Measurements from ENCODE around the gene STK25. TPM values are rescaled to one million over a fixed set of nuclear protein-coding genes. Genes with fewer than 3 reads are reported as not detected.

Gene STK25
- total RNA-seq, 2 donors from 2014 or later = 86.7 to 87.8 TPM

DNA sequence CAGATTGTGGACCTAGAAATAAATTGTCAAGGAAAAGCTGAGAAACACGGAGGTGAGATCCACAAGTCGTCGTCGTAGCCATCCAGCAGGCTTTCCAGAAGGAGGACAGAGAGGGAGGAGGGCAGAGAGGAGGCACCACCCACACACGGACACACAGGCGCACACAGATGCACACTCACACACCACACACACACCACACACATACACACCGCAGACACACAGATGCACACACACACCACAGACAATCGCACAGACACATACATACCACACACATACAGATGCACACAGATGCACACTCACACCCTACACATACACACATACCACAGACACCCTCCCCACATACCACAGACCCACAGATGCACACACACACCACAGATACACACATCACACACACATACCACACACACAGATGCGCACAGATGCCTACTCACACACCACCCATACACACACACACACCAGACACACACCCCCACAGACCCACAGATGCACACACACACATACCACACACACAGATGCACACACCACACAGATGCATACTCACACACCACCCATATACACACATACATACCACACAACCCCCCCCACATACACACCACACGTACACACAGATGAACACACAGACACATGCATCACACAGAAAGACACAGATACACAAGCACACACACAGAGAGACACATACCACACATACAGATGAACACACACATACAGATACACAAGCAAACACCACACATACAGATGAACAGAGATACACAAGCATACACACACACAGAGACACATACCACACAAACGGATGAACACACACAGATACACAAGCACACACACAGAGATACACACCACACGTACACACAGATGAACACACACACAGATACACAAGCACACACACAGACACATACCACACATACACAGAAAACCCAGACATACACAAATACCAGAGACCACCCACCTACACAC lies 37.4 kb upstream of the STK25 start:
- no peaks in the 10 kb centered on the region for H3K9me3 Mint-ChIP-seq
- H3K36me3 Mint-ChIP-seq (ENCODE audit: low read depth) = no peaks in the 10 kb centered on the region
- H3K4me1 Mint-ChIP-seq = no peaks in the 10 kb centered on the region
- no peak overlapping the region for H3K4me3 Mint-ChIP-seq
- H3K27ac Mint-ChIP-seq = no peak overlapping the region
- peaks cover 9% of the 10 kb centered on the region for H3K27me3 Mint-ChIP-seq
- ATAC-seq (replicated peaks) = no peak

- no peak overlapping the region for H3K4me3 Mint-ChIP-seq
- H3K27ac Mint-ChIP-seq = no peak overlapping the region
- H3K27me3 Mint-ChIP-seq = peaks cover 9% of the 10 kb centered on the region
- ATAC-seq (replicated peaks) = no peak
- H3K36me3 Mint-ChIP-seq (ENCODE audit: low read depth) = no peaks in the 10 kb centered on the region
- no peaks in the 10 kb centered on the region for H3K9me3 Mint-ChIP-seq
- H3K4me1 Mint-ChIP-seq = no peaks in the 10 kb centered on the region
These were observed 36.7 kb upstream of the STK25 start for GRCh38 chr2:241545106-241545505.

GRCh38 chr2:241542278-241542605 lies 33.9 kb upstream of the STK25 start:
- H3K4me1 Mint-ChIP-seq = no peaks in the 10 kb centered on the region
- H3K4me3 Mint-ChIP-seq = no peak overlapping the region
- no peak overlapping the region for H3K27ac Mint-ChIP-seq
- H3K9me3 Mint-ChIP-seq = no peaks in the 10 kb centered on the region
- peaks cover 7% of the 10 kb centered on the region for H3K27me3 Mint-ChIP-seq
- no peaks in the 10 kb centered on the region for H3K36me3 Mint-ChIP-seq (ENCODE audit: low read depth)
- ATAC-seq (replicated peaks) = no peak

- ATAC-seq (replicated peaks) = no peak
- peaks cover 4% of the 10 kb centered on the region for H3K27me3 Mint-ChIP-seq
- no peak overlapping the region for H3K27ac Mint-ChIP-seq
- no peak overlapping the region for H3K4me3 Mint-ChIP-seq
- H3K36me3 Mint-ChIP-seq (ENCODE audit: low read depth) = no peaks in the 10 kb centered on the region
- H3K9me3 Mint-ChIP-seq = no peaks in the 10 kb centered on the region
- no peaks in the 10 kb centered on the region for H3K4me1 Mint-ChIP-seq
These were observed 33.3 kb upstream of the STK25 start for GRCh38 chr2:241541564-241542277.

GRCh38 chr2:241540771-241541561 lies 32.6 kb upstream of the STK25 start:
- peak; percentile 76 for ATAC-seq (replicated peaks)
- Mint-ChIP-seq H3K4me3 (peak overlapping the region; percentile 38), H3K27me3 (peaks cover 4% of the 10 kb centered on the region), H3K9me3 (no peaks in the 10 kb centered on the region), H3K4me1 (no peaks in the 10 kb centered on the region), H3K36me3 (ENCODE audit: low read depth) (no peaks in the 10 kb centered on the region), H3K27ac (no peak overlapping the region)

DNA sequence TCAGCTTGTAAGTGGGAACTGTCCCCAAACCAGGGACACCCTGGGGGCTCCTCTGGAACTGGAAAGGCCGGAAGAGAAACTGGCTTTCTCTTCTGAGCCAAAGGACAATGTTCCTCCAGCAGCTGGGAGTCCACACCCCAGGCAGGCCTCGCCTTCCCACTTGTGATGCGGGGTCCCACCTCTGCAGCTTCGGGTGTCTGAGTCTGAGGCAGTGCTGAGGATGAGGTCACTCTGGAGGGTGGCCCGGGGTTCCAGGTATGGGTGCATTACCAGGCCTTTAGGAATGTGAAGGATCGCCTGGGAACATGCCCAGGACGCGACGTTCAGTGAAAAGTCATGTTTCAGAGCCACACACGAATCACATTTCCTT lies 32.0 kb upstream of the STK25 start:
- ATAC-seq (replicated peaks) = no peak
- peak overlapping the region; percentile 38 for H3K4me3 Mint-ChIP-seq
- no peaks in the 10 kb centered on the region for H3K9me3 Mint-ChIP-seq
- no peak overlapping the region for H3K27ac Mint-ChIP-seq
- H3K36me3 Mint-ChIP-seq (ENCODE audit: low read depth) = no peaks in the 10 kb centered on the region
- no peaks in the 10 kb centered on the region for H3K4me1 Mint-ChIP-seq
- peaks cover 4% of the 10 kb centered on the region for H3K27me3 Mint-ChIP-seq

DNA sequence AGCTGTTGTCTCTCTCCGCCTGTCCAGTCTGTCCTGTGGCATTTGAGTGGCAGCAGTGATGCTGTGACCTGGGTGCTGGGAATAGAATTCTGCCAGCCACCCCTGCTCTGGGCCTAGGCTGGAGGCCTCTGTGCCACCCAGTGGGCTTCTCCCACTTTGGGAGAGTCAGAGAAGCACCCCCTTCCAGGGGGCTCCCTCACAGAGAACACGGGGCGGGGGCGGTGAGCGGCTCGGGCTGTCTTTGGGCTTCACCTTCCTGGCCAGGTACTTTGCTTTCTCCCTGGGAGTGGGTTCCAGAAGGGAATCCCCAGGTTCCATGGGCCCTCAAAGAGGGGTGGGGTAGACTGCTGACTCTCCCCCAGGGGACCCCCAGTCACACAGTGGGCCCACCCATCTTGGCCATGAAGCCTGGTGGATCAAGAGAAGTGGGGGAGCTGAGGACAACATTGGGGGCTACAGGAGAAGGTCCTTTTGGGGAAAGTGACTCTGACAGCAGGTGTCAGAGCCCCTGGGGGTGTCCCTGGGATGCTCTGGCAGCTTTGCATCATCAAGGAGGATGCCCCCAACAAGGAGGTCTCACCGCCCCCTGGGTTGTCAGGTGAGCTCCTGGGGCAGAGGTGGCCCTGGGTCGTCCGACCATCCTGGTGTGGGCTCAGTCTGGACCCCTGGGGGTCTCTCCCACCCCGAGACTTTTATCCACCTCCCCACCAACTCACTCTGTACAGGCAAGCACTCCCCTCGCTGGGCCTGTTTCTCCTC lies 31.4 kb upstream of the STK25 start:
- H3K36me3 Mint-ChIP-seq (ENCODE audit: low read depth) = no peaks in the 10 kb centered on the region
- H3K27ac Mint-ChIP-seq = no peak overlapping the region
- peaks cover 4% of the 10 kb centered on the region for H3K27me3 Mint-ChIP-seq
- no peak overlapping the region for H3K4me3 Mint-ChIP-seq
- no peaks in the 10 kb centered on the region for H3K9me3 Mint-ChIP-seq
- no peaks in the 10 kb centered on the region for H3K4me1 Mint-ChIP-seq
- no peak for ATAC-seq (replicated peaks)

DNA sequence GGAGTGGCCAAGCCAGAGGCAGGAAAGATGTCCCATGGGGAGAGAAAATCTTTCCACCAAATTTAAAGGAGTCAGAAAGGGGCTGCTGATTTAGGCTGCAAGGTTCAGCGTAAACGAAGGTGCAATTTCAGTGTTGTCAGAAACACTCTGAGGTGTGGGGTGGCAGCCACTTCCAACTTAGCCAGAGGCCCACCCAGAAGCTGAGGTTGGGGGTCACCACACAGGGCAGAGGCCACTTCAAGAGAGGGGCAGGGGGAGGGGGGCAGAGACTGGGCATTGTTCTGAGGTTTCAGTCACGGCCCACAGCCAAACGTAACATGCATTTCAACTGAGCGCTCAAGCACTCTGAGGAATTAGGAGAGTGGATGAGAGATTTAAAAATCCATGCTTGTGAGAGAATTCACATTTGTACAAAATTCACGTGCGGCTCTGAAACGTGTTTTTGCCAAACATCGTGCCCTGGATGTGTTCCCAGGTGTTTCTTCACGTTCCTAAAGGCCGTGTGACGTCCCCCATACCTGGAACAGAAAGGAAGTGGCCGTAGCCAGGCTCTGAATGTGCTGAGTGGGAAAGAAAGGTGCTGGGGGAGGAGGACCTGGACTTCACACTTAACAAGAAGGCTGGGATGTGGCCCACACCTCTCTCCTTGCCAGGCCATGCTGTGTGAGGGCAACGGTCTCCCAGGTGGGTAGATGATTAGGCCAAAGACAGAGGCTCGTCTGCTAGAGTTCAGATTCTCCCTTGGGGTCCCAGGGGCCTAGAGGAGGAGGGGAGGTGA lies 30.6 kb upstream of the STK25 start:
- Mint-ChIP-seq H3K4me3 (no peak overlapping the region), H3K36me3 (ENCODE audit: low read depth) (no peaks in the 10 kb centered on the region), H3K4me1 (no peaks in the 10 kb centered on the region), H3K27ac (no peak overlapping the region), H3K9me3 (no peaks in the 10 kb centered on the region), H3K27me3 (peaks cover 9% of the 10 kb centered on the region)
- ATAC-seq (replicated peaks) = no peak

DNA sequence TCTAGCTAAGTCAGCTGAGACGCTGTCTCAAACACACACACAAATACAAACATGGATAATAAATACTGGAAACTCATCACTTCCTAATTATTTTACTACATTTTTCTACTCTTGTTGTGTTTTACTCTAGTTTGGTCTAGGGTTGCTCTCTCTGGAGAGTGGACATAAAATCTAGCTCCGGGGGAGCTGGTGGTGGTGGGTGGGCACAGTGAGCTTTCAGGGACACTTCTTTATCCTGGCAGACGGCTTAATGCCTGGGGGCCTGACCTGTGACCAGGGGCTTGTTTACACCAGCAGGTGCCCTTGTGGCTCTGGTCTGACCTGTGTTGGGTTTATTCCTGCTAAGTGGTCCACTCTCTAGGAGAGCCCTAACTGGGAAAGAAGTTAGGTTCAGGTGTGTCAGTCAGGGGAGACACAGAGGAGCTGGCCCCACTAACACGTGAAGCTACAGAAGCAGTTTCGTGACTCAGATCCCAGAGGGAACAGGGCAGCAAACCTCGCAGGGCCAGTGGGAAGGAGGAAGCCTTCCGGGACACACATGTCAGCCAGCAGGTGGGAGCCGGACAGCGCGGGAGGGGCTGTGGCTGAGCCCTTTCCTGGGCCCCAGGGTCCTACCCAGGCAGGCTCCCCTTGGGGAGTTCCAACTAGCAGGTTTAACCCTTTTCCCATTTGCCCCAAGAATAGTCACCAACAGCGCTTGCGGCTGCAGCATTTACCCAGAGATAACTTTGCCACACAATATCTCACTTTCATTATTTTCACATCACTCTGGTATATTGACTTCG lies 27.7 kb upstream of the STK25 start:
- Mint-ChIP-seq H3K4me1 (no peaks in the 10 kb centered on the region), H3K27ac (no peak overlapping the region), H3K4me3 (no peak overlapping the region), H3K9me3 (no peaks in the 10 kb centered on the region), H3K27me3 (peaks cover 9% of the 10 kb centered on the region), H3K36me3 (ENCODE audit: low read depth) (no peaks in the 10 kb centered on the region)
- no peak for ATAC-seq (replicated peaks)

DNA sequence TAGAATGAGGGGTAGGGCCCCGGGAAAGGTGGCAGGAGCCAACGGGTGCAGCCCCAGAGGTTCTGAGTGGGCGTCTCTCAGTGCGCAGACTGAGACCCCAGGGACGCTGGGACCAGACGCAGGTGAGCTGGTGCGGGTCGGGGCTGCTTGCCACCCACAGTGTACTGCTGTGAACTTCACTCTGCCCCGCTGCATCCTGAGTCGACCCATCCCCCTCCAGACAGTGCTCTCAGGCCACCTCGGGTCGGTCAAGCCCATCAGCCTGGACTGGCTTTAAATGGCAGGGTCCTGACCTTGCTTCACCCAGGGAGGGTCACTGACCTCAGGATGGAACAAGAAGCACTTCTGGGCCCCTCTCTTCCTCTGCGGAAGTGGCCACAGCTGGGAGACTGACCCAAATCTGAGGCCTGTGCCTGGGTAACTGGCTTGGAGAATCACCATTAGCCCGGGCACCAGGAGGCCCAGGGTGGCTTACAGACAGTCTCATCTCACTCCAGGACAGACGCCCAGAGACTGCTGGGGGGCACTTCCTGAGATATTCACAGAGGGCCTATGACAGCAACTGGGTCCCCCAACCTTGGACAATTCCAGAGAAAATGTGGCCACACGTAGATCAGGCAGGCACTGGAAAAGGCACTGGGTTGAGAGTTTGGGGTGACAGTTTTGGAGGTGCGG lies 26.5 kb upstream of the STK25 start:
- ATAC-seq (replicated peaks) = no peak
- Mint-ChIP-seq H3K27ac (no peak overlapping the region), H3K4me3 (no peak overlapping the region), H3K36me3 (ENCODE audit: low read depth) (no peaks in the 10 kb centered on the region), H3K27me3 (peaks cover 9% of the 10 kb centered on the region), H3K9me3 (no peaks in the 10 kb centered on the region), H3K4me1 (no peaks in the 10 kb centered on the region)

DNA sequence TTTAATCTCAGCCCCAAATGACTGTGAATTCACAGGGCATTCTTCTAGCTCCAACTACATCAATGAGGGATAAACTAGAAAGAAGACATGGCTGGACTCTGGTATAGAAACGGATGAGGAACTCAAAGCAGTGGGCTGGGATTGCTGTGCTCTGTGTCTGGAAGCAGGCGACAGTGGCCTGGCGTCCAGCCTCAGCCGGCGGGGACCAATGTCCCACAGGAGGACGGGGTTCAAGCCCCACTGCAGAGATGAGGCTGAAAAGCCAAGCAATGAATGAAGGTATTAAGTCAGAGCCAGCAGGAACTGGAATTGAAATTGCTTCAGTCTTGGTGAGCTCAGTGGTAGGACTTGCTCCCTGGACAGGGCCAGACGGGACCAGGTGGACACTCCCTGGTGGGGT lies 25.9 kb upstream of the STK25 start:
- Mint-ChIP-seq H3K4me3 (no peak overlapping the region), H3K36me3 (ENCODE audit: low read depth) (no peaks in the 10 kb centered on the region), H3K9me3 (no peaks in the 10 kb centered on the region), H3K27ac (no peak overlapping the region), H3K4me1 (no peaks in the 10 kb centered on the region), H3K27me3 (peaks cover 9% of the 10 kb centered on the region)
- ATAC-seq (replicated peaks) = no peak

- H3K4me1 Mint-ChIP-seq = no peaks in the 10 kb centered on the region
- H3K36me3 Mint-ChIP-seq (ENCODE audit: low read depth) = no peaks in the 10 kb centered on the region
- ATAC-seq (replicated peaks) = no peak
- H3K27me3 Mint-ChIP-seq = peaks cover 8% of the 10 kb centered on the region
- H3K4me3 Mint-ChIP-seq = no peak overlapping the region
- H3K9me3 Mint-ChIP-seq = no peaks in the 10 kb centered on the region
- H3K27ac Mint-ChIP-seq = no peak overlapping the region
These were observed 24.6 kb upstream of the STK25 start for GRCh38 chr2:241532733-241533601.

All from activated T-helper 17 cell treated with anti-CD3 and anti-CD28 coated beads, Interleukin-2, amount 50 U/mL, for 72 hours (primary cell).